ENCODE data around the gene DISC1.
"Not testable (repeated sequence)": the region's sequence is repeated elsewhere in the genome, so short reads cannot be mapped to it uniquely, and the experiment has no call there.

The DISC1 gene

DNA sequence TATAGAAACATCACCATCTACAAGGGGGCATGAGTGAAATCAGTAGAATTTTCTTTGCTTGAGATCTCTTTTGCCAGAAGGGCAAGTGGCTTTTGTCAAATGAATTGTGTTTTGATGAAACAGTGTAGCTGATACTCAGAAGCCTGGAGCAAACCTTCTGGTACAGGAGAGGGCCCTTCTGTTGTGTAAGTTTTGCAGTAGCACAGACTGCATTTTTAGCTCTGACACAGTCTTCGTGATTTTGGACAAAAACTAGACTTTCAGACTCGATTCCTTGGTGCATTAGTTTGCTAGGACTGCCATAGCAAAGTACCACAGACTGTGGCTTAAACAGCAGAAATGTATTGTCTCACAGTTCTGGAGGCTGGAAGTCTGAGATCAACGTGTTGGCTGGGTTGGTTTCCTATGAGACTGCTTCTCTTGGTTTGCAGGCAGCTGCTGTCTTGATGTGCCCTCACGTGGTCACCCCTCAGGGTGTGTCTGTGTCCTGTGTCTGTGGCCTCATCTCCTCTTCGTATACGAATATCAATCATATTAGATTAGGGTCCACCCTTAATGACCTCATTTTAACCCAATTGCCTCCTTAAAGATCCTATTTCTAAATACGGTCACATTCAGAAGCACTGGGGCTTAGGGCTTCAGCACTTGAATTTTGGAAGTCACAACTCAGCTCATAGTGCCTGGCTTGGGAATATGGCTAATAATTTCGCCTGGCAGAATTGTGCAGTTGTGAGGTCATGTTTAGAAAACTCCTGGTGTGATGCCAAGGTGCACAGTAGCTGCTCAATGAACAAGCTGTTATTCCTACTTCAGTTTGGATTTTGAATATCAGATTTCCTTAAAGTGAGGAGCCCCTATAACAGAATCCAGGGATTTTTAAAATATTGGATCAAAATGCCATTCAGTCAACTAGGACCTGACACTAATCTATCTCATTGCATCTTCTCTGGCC lies 21.2 kb upstream of the DISC1 start:
- no peak for DNase-seq (ENCODE audit: low read depth, low spot score)

DNA sequence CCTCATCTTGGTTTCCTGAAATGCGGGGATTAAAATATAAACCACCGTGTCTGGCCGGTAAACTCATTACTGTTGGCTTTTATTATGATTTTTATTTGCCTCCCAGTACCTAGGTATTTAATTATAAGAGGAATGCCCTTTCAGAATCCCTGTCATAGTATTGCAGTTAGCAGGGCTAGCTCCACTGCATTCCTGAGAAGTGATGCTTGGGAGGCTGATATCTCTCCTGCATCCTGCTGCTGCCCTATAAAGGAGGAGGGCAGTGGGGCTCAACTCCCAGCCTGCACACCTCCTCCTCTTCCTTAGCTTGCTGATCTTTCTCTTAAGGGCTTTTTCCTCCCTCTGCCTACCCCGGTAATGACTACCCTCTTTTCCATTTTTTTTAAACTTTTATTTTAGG lies 19.9 kb upstream of the DISC1 start:
- DNase-seq (ENCODE audit: low read depth, low spot score): no peak

DNA sequence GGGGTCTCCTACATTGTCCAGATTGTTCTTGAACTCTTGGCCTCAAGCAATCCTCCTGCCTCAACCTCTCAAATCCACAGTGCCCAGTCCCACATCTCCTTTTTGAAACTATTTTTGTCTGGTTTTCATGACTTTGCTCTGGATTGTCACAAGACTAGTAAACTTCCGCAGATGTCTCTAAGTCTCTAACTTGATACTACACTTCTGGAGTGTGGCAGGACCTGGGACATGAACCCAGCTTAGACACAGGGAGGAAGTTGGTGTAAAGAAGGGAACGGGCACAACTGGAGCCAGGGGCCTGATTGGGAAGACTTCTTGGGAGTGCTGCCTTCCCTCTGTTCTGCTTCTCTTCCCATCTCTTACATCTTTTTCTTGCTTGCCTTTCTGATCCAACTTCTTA lies 16.2 kb upstream of the DISC1 start:
- no peak for DNase-seq (ENCODE audit: low read depth, low spot score)

DNA sequence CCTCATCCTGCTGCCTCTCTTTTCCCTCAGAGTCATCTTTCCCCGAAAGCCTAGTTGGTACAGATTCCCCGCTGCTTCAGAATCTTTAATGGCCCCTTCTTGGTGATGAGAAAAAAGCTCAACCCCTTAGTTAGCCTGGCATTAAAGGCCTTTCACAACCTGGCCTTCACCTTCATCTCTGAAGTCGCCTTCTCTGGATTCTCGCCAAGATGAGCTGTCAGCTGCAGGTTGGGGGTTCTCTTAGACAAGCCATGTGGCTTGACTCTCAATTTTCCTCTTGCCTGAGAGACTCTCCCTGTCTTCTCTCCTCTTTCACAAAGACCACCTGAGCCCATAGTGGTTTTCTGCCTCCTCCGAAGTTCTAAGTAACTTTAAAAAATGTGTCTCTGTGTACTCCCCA lies 15.5 kb upstream of the DISC1 start:
- DNase-seq (ENCODE audit: low read depth, low spot score): no peak

DNA sequence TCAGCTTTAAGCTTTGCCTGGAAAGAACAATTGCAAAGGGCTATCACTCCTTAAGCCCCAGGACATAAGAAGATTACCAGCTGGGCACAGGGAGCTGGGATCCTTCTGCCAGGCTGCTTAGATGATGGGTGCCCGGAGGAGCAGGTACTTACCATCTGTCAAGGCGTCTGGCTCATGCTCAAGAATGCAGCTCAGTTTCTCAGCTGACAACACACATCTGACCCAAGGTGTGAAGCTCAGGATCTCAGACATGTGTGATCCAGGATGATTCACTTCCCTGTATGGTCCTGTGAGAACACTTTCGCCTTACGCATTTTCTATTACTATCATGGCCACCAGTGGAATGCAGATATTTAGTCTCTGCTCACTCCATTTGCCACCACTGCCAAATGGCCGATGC lies 14.7 kb upstream of the DISC1 start:
- DNase-seq (ENCODE audit: low read depth, low spot score): no peak

DNA sequence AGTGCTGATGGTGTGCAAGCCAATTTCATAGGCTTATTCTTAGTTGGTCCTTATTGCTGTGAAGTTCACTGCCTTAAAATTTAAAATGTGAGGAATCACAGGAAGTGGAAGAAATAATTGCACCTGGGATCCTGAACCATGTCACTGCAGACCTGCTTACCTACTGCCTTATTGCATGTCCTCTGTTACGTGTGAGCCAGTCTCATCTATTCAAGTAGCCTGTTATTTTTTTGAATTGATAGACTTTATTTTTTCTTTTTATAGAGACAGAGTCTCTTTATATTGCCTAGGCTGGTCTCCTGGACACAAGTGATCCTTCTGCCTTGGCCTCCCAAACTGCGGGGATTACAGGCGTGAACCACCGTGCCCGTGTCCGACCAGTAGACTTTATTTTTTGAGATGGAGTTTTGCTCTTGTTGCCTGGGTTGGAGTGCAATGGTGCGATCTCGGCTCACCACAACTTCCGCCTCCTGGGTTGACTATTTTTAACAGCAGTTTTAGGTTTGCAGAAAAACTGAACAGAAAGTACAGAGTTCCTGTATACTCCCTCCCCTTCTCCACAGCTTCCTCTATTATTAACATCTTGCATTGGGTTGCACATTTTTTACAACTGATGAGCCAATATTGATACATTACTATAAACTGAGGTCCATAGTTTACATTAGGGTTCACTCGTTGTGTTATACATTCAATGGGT lies 14.0 kb upstream of the DISC1 start:
- no peak for DNase-seq (ENCODE audit: low read depth, low spot score)

DNA sequence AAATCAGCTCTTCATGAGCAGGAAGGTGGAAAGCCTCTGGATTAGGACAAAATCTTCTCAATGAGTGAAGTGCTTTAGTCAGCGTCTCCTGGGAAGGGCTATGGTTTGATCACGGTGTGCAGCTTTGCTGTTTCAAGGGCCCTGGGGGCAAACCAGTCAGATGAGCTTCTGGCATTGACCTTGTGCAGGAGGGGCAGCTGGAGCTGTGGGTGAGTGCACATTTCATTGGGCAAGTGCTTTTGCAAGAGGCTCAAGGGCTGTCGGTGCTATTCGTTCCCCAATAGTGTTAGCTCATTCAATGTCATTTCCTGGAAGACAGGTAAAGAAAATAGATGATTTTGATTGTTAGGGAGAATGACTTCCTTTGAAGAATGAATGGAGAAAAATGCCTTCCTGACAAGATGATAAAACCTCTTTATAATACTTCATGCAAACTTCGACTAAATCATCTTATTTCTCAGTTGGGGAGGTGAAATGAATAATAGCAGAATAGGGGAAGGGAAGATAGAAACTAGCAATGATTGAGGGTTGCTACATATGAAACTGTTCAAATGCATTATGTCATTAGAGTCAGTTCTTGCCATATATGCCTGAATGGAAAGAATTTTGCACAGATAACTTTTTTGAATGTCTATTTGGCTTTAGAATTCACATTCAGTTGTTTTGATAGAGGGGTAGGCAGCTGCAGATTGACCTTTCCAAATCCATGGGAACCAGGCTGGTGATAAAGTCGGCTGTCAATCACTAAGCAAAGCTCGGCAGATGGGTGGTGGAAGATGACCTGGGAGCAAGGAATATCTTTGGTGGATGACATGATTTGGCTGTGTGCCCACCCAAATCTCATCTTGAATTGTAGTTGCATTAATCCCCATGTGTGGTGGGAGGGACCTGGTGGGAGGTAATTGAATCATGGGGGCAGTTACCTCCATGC lies 12.9 kb upstream of the DISC1 start:
- DNase-seq (ENCODE audit: low read depth, low spot score): no peak

DNA sequence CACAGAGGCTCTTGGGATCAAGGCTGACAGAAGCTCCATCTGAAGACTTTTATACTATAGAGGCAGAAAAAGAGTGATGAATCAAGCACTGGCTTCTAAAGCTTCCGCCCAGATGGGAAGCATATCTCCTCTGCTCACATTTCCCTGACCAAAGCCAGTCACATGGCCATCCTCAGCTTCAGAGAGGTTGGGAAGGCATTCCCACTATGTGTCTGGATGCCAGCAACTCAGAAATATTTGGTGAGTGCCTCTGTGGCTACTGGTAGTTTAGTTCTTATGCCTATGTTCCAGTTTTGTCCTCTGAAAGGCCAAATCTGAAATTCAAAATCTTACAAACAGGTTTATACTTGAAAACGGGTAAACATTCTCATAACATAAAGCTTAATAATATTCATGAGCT lies 9.9 kb upstream of the DISC1 start:
- DNase-seq (ENCODE audit: low read depth, low spot score): no peak

DNA sequence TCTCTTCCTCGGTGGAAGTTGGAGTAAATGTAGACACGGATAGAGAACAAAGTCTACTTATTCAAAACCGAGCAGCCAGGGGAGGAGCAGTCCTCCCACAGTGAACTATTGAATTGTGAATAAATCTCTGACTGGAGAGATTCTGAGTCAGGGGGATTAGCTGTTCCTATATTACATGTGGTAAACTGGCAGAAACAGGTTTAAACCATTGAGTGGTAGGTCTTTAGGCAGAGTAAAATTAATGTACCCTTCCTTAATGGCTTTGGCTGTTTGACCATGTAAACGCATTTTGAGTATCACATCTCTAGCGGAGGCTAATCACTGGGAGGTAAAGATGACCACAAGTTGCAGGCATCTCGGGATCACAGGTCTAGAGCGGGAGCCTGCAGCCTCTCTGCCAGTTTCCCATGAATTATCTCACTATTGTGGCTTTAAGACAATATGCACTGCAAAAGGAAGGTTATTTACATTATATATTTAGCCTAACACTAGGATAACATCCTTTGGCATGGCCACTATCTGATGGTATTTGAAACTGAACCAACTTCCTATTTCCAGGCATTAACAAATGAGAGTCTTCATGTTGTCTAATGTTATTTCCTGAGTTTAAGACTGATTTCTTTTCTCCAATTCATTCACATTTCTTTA lies 7.9 kb upstream of the DISC1 start:
- DNase-seq (ENCODE audit: low read depth, low spot score): no peak

DNA sequence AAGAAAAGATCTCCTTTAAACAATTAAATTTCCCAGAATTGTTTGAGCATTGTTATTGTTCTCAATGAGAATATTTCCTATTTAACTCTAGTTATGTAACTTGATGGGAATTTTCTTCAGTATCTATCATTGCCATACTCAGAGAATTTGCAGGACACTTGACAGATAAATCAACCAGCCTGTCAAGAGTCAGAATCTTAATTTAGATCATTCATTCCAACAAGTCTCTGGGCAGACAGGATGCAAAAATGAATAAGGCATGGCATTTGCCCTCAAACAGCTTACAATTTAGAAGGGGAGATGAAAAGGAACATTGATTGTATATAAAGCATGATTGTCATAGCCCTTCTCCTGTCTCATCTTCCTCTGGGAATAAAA lies 7.3 kb upstream of the DISC1 start:
- DNase-seq (ENCODE audit: low read depth, low spot score): no peak

DNA sequence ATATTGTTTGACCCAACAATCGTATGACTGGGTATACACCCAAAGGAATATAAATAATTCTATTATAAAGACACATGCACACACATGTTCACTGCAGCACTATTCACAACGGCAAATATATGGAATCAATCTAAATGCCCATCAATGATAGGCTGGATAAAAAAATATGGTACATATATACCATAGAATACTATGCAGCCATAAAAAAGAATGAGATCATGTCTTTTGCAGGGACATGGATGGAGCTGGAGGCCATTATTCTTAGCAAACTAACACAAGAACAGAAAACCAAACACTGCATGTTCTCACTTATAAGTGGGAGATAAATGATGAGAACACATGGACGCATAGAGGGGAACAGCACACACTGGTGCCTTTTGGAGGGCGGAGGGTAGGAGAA lies 1.5 kb upstream of the DISC1 start:
- DNase-seq (ENCODE audit: low read depth, low spot score): not testable (repeated sequence)

DNA sequence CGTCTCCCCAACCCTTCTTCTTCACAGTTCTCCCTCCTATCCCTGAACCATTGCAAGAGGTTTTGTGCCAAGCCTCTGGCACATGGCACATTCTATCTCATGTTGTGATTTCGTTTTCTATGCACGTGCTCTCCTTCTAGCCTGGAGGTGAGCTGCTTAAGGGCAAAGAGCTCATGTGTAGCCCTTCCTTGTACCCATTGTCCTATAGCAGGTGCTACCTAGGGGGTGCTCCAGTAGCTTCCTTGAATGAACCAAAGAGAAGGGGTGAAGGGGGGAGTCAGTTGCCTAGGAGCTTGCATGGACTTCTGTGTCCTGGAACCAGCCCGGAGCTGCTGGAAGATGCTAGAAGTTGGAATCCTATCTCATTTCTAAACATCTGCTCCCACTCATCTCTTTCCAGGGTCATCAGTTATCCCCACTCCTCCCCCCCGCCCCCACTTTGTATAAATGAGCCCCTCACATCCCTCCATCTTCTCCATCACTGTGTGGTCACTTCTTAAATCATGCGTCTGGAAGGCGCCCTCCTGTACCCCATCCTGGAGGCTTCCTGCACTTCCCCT lies 535 bp upstream of the DISC1 start:
- DNase-seq (ENCODE audit: low read depth, low spot score): no peak

DNA sequence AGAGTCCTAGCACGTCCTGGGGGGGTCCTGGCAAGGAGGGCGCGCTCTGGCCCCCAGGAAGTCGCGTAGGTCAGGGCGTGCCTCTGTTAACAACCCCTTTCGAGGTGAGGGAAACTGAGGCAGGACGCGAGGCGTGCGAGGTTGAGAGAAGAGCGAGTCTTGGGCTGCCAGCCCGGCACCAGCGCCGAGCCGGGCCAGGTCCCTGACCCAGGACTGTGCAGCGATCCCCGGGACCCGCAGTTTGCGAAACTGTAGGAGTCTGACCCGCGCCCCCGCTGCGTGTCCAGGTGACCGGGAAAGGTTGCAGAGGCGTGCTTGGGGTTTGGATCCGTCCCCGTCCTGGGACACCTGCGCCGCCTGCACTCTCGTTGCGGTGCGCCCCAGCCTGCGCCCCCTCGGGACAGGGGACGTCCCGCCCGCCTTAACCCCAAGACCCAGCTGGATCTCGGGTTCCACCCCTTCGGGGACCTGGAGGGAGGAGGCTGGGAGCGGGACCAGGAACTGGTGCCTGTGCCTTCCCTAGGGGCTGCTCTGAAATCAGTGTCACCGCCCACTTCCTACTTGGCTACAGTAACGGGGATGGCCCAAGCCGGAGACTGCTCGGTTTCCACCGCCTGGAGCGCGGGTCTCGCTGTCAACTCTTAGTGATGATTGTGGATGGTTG lies 493 bp downstream of the DISC1 start:
- DNase-seq (ENCODE audit: low read depth, low spot score): peak; percentile 45

DNA sequence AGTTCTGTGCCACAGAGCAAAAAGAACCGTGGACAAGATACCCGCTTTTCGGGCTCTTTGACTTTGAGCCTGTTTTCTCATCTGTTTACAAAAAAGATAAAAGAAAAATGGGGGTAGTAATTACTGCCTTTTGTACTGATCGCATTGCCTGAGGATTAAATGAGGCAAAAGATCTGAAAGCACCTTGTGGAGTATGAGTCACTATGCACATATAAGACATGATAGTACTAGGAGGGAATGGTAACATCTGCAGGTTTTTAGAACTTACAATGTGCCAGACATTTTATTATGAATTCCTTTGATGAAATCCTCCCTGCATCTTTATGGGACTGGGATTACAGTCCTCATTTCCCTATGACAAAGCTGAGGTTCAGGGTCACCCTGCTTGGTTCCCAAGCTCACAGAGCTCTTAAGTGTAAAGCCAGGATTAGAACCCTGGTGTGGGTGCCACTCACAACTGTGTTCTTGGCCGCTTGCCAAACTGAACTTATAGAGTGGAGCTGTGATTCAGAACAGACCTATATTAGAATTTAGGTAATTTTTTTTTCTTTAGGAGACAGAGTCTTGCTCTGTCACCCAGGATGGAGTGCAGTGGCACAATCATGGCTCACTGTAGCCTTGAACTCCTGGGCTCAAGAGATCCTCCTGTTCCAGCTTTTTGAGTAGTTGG lies 1.8 kb downstream of the DISC1 start:
- no peak for DNase-seq (ENCODE audit: low read depth, low spot score)

DNA sequence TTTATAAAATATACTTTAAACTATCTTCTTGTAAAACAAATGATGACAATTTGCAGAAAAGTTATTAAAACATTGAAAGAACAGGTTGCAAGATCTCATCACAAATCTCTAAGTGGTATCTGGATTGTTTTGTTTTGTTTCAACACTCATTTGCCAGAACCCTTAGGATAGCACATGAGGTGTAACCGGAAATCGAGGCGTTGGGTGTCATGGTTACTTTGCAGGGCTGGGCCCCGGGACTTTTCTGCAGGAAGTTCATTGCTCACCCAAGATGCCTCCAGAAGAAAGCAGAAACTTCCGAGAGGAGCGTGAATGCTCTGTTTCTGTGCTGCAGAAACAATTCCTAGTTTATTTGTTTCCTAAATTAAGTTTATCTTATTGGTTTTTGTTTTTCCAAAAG lies 2.5 kb downstream of the DISC1 start:
- no peak for DNase-seq (ENCODE audit: low read depth, low spot score)

DNA sequence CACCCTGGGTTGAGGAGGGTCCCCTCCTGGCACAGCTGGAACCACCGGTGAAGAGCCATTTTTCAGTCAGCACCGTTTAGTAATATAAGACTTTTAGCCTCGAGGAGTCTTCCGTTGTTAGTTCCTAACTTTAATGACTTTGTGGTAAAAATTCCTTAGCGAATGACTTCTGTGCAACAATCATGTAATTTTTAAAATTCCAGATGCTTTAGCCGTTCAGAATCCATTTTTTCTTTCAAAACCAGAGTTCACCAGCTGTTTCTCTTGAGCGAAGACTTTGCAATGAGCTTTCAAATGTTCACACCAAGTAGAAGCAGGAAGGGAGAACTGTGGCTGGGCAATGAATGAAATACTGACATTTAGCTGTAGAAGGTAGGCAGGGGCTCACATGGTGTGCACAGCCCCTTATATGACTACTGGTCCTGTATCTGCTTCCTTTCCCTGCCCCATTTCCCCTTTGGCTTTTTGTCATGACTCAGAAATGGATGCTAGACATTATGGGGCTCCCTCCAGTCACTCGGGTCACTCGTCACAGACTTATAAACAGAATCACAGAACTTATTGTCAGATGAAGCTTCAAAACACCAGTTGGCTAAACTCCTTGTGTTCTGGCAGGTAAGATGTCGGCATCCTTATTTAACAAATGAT lies 4.1 kb downstream of the DISC1 start:
- DNase-seq (ENCODE audit: low read depth, low spot score): no peak

DNA sequence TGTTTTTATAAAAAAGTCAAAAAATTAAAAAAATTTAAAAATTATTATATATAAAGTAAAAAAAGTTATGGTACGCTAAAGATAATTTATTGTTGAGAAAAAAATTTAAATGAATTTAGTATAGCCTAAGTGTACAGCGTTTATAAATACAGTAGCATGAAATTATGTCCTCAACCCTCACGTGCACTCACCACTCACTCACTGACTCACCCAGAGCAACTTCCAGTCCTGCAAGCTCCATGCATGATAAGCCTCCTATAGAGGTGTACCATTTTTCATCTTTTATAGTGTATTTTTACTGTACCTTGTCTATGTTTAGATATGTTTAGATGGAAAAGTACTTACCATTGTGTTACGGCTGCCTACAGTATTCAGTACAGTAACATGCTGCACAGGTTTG lies 5.1 kb downstream of the DISC1 start:
- DNase-seq (ENCODE audit: low read depth, low spot score): no peak

DNA sequence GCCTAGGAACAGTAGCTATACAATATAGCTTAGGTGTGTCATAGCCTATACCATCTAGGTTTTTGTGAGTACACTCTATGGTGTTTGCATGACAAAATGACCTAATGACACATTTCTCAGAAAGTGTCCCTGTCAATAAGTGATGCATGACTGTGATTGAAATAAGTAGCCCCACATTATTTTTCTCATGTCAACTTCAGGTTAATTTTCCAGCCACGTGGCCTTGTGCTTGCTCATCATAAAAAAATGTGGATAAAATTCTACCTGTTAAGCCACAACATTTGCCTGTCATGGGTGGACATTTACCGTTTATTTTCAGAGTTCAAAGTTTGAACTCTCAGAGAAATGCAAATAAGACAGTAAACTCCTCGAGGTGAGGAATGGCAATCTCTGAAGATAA lies 5.5 kb downstream of the DISC1 start:
- no peak for DNase-seq (ENCODE audit: low read depth, low spot score)

DNA sequence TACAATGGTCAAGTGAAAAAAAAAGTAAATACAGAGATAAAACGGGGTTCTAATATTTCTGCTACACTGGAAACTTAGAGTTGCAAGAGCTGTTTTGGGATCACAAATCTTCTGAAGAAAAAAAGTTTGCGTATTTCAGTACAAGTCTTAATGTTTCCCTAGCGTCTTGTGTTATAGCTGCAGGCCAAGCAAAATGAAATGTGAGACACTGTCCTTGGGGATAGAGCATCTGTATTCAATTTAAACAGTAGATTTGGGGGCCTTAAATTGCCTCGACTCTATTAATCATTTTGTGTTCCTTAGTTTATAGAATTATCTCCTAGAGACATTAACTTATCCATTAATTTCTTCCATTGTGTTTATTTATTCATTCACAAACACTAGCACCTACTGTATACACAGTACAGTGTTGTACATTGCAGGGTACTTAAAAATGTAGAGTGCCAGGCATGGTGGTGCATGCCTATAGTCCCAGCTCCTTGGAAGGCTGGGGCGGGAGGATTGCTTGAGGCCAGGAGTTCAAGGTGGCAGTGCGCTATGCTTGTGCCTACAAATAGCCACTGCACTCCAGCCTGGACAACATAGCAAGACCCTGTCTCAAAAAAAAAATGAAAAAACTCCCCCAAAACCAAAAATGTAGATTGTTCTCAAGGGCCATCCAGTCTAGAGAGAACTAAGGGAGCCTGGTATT lies 7.9 kb downstream of the DISC1 start:
- DNase-seq (ENCODE audit: low read depth, low spot score): no peak
